Colon (tissue), 2 donors: ENCODE measurements around the gene TUBD1.
"Not testable (repeated sequence)": the region's sequence is repeated elsewhere in the genome, so short reads cannot be mapped to it uniquely, and the experiment has no call there.

Source experiments
- FAIRE-seq: peaks from 2 replicates; lab custom pipeline; 2012; peaks lifted over from hg19 to GRCh38; lab: Jason Lieb, UNC
- donor health status: control.
- donor health status: control.

Gene TUBD1

GRCh38 chr17:59892924-59893675 lies at the start of gene TUBD1, which contains the start of gene RPS6KB1:
Gene TUBD1, minus strand, starts transcription at chr17:59892943. Its CDS starts 1,941 bp downstream, at chr17:59891002.
Gene RPS6KB1, plus strand, starts transcription at chr17:59893121. Its CDS starts 64 bp downstream, at chr17:59893185.
- FAIRE-seq, result peak; percentile 43

- no peak for FAIRE-seq
Observed at GRCh38 chr17:59941131-59941530, 48.4 kb upstream of the TUBD1 start.

GRCh38 chr17:59940697-59941096 lies 48.0 kb upstream of the TUBD1 start:
- not testable (repeated sequence) for FAIRE-seq

- not testable (repeated sequence) for FAIRE-seq
Observed at GRCh38 chr17:59933317-59933716, 40.6 kb upstream of the TUBD1 start.

GRCh38 chr17:59930768-59931167 lies 38.0 kb upstream of the TUBD1 start:
- not testable (repeated sequence) for FAIRE-seq

- not testable (repeated sequence) for FAIRE-seq
Observed at GRCh38 chr17:59930121-59930520, 37.4 kb upstream of the TUBD1 start.

GRCh38 chr17:59920637-59921036 lies 27.9 kb upstream of the TUBD1 start:
- FAIRE-seq, result not testable (repeated sequence)

GRCh38 chr17:59916446-59916845 lies 23.7 kb upstream of the TUBD1 start:
- no peak for FAIRE-seq

- no peak for FAIRE-seq
Observed at GRCh38 chr17:59914274-59914854, 21.6 kb upstream of the TUBD1 start.

- FAIRE-seq, result no peak
Observed at GRCh38 chr17:59907467-59907866, 14.7 kb upstream of the TUBD1 start.

GRCh38 chr17:59903455-59903854 lies 10.7 kb upstream of the TUBD1 start:
- FAIRE-seq, result no peak

GRCh38 chr17:59901604-59902003 lies 8.9 kb upstream of the TUBD1 start:
- no peak for FAIRE-seq

GRCh38 chr17:59899099-59899498 lies 6.4 kb upstream of the TUBD1 start:
- FAIRE-seq, result no peak

GRCh38 chr17:59897090-59897489 lies 4.3 kb upstream of the TUBD1 start:
- FAIRE-seq, result no peak

GRCh38 chr17:59893676-59894100 lies 945 bp upstream of the TUBD1 start:
- FAIRE-seq, result no peak

GRCh38 chr17:59892251-59892923 lies 356 bp downstream of the TUBD1 start:
- no peak for FAIRE-seq

GRCh38 chr17:59890720-59891119 lies 2.0 kb downstream of the TUBD1 start:
- FAIRE-seq, result no peak

- no peak for FAIRE-seq
Observed at GRCh38 chr17:59888145-59888750, 4.5 kb downstream of the TUBD1 start.

GRCh38 chr17:59884861-59885260 lies 7.9 kb downstream of the TUBD1 start:
- no peak for FAIRE-seq

- FAIRE-seq, result no peak
Observed at GRCh38 chr17:59878624-59879023, 14.1 kb downstream of the TUBD1 start.

GRCh38 chr17:59877965-59878364 lies 14.8 kb downstream of the TUBD1 start:
- no peak for FAIRE-seq

GRCh38 chr17:59876107-59876506 lies 16.6 kb downstream of the TUBD1 start:
- FAIRE-seq, result no peak

GRCh38 chr17:59874376-59874775 lies 18.4 kb downstream of the TUBD1 start:
- FAIRE-seq, result no peak
